ENCODE measurements around the gene PADI6. TPM values are rescaled to one million over a fixed set of nuclear protein-coding genes. Genes with fewer than 3 reads are reported as not detected.

PADI6 gene
- total and polyA plus RNA-seq, 10 of the 15 experiments (the other 5 are each of a cell fraction or from before 2014, with no cell fraction given) = not detected

DNA sequence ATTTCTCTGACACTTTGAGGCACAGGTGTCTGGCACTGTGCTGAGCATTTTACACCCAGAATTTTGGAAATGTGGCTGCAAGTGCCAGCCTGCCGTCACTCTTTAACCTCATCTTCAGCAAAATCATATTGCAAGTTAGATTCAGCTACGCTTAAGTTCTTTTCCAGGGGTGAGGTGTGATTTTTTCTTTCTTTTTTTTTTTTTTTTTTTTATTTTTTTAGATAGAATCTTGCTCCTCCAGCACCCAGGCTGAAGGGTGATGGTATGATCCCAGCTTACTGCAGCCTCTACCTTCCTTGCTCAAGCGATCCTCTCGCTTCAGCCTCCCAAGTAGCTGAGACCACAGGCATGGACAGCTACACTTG, 70.0 kb downstream of the PADI6 start:
- ATAC-seq (no peak), FAIRE-seq (no peak)
- CTCF ChIA-PET = interaction anchor here (1.3 to 1.4 kb wide), 2 partner anchors 10 kb away, joined by 3 to 4 read pairs; no protein-coding TSS in a partner anchor

More for the DNA sequence above, 70.0 kb downstream of the PADI6 start:
- RAD21 ChIA-PET (ENCODE audit: unreplicated experiment) = interaction anchor here (1.0 kb wide), 1 partner anchor 10 kb away, joined by 3 read pairs; no protein-coding TSS in a partner anchor
- Histone ChIP-seq H3K4me2 (ENCODE audit: control insufficient read depth, insufficient read depth) (0 out of 2 replicates have a peak overlapping the region, but pooled peaks have one; percentile 59), H3K4me3 (no peak overlapping the region), H3K9ac (ENCODE audit: control insufficient read depth, insufficient read depth, low read length) (no peak overlapping the region), H3K9me3 (replicated peaks; ENCODE audit: control insufficient read depth, insufficient read depth, low read length) (no peaks in the 10 kb centered on the region), H3K27ac (ENCODE audit: control insufficient read depth, insufficient read depth) (no peak overlapping the region), H3K4me1 (ENCODE audit: control insufficient read depth, insufficient read depth, low read length) (peaks cover 17% of the 10 kb centered on the region), H3K36me3 (ENCODE audit: control insufficient read depth in 2 of 2, insufficient read depth in 2 of 2, low read length in 1 of 2) (0 out of 4 replicates have a peak, but pooled peaks cover 0 to under 1% of the 10 kb centered on the region in 2 experiments), H2AFZ (ENCODE audit: control insufficient read depth, low read depth, low read length) (no peak overlapping the region), H3K79me2 (ENCODE audit: control insufficient read depth, insufficient read depth, low read length) (peaks cover 20% of the 10 kb centered on the region), H4K20me1 (ENCODE audit: control insufficient read depth, insufficient read depth) (0 out of 2 replicates have a peak, but pooled peaks cover 3% of the 10 kb centered on the region), H3K27me3 (replicated peaks in 1 of 2; ENCODE audit: control insufficient read depth in 2 of 2, insufficient read depth in 2 of 2, low read length in 1 of 2) (no peaks in the 10 kb centered on the region)
- SMC1A ChIA-PET (ENCODE audit: uncharacterized antibody, unreplicated experiment) = interaction anchor here (0.7 to 1.0 kb wide), 2 partner anchors 10 to 36 kb away, joined by 3 read pairs; no protein-coding TSS in a partner anchor
- DNase-seq (ENCODE audit: low read depth, low spot score) = no peak
- 91% methylated on average over 4 of the region's 4 CpGs for WGBS (ENCODE audit: insufficient coverage, insufficient replicate concordance, low lambda C conversion rate, missing lambda C conversion rate)
- no peak for TF ChIP-seq ETV6 (conservative IDR thresholded peaks at IDR 0.05 in 1 of 2, IDR thresholded peaks at IDR 0.05 in 1 of 2; ENCODE audit: borderline replicate concordance in 1 of 2, low read depth in 1 of 2)
- TF ChIP-seq TBL1XR1 (IDR thresholded peaks at IDR 0.05; ENCODE audit: low read depth, low read length) = no peak
- TF ChIP-seq RELB (IDR thresholded peaks at IDR 0.05; ENCODE audit: low read depth) = no peak
- no peak for TF ChIP-seq HDGF (IDR thresholded peaks at IDR 0.05)
- no peak for TF ChIP-seq GABPA (IDR thresholded peaks at IDR 0.05; ENCODE audit: low read depth)
- TF ChIP-seq RFX5 (IDR thresholded peaks at IDR 0.05; ENCODE audit: low read depth, low read length) = no peak
- no peak for TF ChIP-seq HDAC6 (IDR thresholded peaks at IDR 0.05; ENCODE audit: unreplicated experiment)
- no peak for TF ChIP-seq ZBED1 (IDR thresholded peaks at IDR 0.05; ENCODE audit: borderline replicate concordance)
- TF ChIP-seq, protein P1, sequence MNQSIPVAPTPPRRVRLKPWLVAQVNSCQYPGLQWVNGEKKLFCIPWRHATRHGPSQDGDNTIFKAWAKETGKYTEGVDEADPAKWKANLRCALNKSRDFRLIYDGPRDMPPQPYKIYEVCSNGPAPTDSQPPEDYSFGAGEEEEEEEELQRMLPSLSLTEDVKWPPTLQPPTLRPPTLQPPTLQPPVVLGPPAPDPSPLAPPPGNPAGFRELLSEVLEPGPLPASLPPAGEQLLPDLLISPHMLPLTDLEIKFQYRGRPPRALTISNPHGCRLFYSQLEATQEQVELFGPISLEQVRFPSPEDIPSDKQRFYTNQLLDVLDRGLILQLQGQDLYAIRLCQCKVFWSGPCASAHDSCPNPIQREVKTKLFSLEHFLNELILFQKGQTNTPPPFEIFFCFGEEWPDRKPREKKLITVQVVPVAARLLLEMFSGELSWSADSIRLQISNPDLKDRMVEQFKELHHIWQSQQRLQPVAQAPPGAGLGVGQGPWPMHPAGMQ (IDR thresholded peaks at IDR 0.05; ENCODE audit: borderline replicate concordance) = no peak
- TF ChIP-seq MTA3 (IDR thresholded peaks at IDR 0.05; ENCODE audit: borderline replicate concordance, low read length) = no peak
- no peak for TF ChIP-seq RB1 (IDR thresholded peaks at IDR 0.05; ENCODE audit: borderline replicate concordance)
- no peak for TF ChIP-seq MEF2B (IDR thresholded peaks at IDR 0.05; ENCODE audit: partially characterized antibody, poor library complexity, severe bottlenecking)
- no peak for TF ChIP-seq EGR1 (IDR thresholded peaks at IDR 0.05; ENCODE audit: borderline replicate concordance in 1 of 2, low read depth in 2 of 2, low read length in 2 of 2)
- no peak for TF ChIP-seq ASH2L (IDR thresholded peaks at IDR 0.05; ENCODE audit: borderline replicate concordance, low read depth)
- no peak for TF ChIP-seq GATAD2B (conservative IDR thresholded peaks at IDR 0.05; ENCODE audit: low read depth)
- in situ Hi-C loops (cut with MboI) (no loop called here), intact Hi-C loops (cut with micrococcal nuclease; ENCODE audit: unreplicated experiment) (no loop called here)
- BruUV-seq (replicated peaks) = no TSS peak
- POLR2A ChIA-PET = no interaction called here
